ENCODE data around the gene SMIM43.

SMIM43 gene

DNA sequence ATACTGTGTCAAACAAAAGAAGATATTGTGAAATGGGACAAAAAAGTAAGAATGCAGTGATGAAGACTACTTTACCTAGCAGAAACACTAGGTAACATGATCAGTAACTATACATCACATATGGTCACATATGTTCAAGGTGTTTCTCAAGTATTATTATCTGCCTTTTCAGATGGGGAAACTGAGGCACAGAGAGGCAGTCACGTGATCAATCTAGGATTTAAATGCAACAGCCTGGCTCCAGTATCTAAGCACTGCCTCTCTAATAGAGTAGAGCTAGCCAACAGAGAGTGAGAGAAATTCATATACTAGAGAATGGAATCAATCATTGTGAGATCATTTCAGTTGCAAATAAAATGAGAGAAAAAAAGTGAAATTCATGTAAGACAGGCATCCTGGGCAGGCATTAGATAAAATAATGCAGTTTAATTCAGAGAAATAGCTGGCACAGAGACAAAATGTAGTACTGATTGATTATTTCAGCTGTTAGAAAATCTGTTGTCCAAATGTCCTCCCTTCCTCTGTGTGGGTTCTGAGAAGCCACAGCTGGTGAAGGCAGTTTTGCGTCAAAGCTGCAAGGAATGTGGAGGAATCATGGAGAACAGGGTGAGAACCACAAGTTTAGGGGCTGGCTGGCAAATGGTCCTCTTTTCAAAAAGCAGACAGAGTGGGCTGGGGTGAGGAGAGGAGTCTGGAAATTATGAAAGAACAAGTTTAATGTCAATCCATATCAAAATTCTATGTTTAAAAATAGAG, 26.0 kb downstream of the SMIM43 start:
- no peak overlapping the region for H3K14ac ChIP-seq (ENCODE audit: low read length in 2 of 2)
- no peak overlapping the region for H2AFZ ChIP-seq (ENCODE audit: low read depth, low read length)
- no peak overlapping the region for H3K23ac ChIP-seq (ENCODE audit: low read length in 2 of 2)
- H2AK5ac ChIP-seq (ENCODE audit: low read length, severe bottlenecking): no peak overlapping the region
- no peak overlapping the region for H3K4me3 ChIP-seq (ENCODE audit: insufficient read depth in 1 of 2, low read depth in 1 of 2, low read length in 2 of 2)
- H4K8ac ChIP-seq (ENCODE audit: low read length): no peak overlapping the region
- H3K18ac ChIP-seq (ENCODE audit: low read depth in 1 of 2, low read length in 2 of 2): no peak overlapping the region
- H3K9me3 ChIP-seq (ENCODE audit: control insufficient read depth, low read length): no peaks in the 10 kb centered on the region
- H4K91ac ChIP-seq (ENCODE audit: low read length): no peak overlapping the region
- H3K4me2 ChIP-seq (ENCODE audit: low read length, poor library complexity, severe bottlenecking): no peak overlapping the region
- H3K27ac ChIP-seq (ENCODE audit: low read length, poor library complexity, severe bottlenecking): no peak overlapping the region
- H3K36me3 ChIP-seq (ENCODE audit: control insufficient read depth in 1 of 2, insufficient read depth in 2 of 2, low read depth in 1 of 2, low read length in 2 of 2): no peaks in the 10 kb centered on the region
- H2BK15ac ChIP-seq (ENCODE audit: low read depth, poor library complexity, severe bottlenecking): no peak overlapping the region
- no peak overlapping the region for H3K4ac ChIP-seq (ENCODE audit: low read depth in 1 of 2, low read length in 2 of 2)
- H3K9ac ChIP-seq (ENCODE audit: low read length): no peak overlapping the region
- no peaks in the 10 kb centered on the region for H3K27me3 ChIP-seq (ENCODE audit: control insufficient read depth in 1 of 2, insufficient read depth in 1 of 2, low read length in 2 of 2)
- no peak for DNase-seq
- H2BK12ac ChIP-seq (ENCODE audit: low read length in 2 of 2): no peak overlapping the region
- no peaks in the 10 kb centered on the region for H3K79me1 ChIP-seq (replicated peaks; ENCODE audit: low read length, poor library complexity, severe bottlenecking)
- no peaks in the 10 kb centered on the region for H3K4me1 ChIP-seq (ENCODE audit: control insufficient read depth, insufficient read depth, low read depth, low read length)
- H2BK5ac ChIP-seq (ENCODE audit: low read depth, low read length, poor library complexity, severe bottlenecking): no peak overlapping the region
- 85% methylated on average over 2 of the region's 2 CpGs for WGBS
- no peak overlapping the region for H2BK120ac ChIP-seq (ENCODE audit: low read depth, low read length)

DNA sequence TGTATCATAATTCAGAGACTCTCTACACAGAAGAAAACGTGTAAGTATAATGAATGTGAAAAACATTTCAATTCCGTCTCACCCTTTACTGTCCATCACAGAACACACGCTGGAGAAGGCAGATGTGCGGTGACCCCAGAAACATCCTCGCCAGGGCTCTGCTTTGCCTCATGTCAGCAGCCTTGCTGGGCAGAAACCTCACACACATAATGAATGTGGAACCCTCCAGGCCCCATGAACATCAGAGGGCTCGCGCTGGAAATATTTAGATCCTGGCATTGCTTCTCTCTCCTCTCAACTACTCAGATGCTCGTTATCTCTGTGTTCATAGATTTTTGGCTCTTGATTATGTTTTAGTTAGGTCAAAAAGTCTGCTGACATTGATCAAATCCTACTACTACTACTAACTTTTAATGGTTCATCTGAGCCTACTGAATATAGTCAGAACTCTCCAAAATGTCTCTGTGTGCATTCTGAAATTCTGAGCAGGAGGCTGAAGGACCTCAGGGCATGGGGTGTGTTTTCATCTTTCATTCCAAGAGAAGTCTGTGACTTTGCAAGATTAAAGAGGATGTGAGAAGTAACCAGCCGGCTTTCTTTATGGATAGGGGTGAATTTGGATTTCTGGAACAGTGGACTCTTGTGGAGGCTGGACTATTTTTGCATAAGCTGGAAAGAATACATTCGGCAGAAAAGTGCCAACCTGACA, 27.0 kb downstream of the SMIM43 start:
- Histone ChIP-seq H3K4ac (ENCODE audit: low read depth in 1 of 2, low read length in 2 of 2) (no peak overlapping the region), H3K4me1 (ENCODE audit: control insufficient read depth, insufficient read depth, low read depth, low read length) (no peaks in the 10 kb centered on the region), H3K14ac (ENCODE audit: low read length in 2 of 2) (no peak overlapping the region), H3K27ac (ENCODE audit: low read length, poor library complexity, severe bottlenecking) (no peak overlapping the region), H2BK15ac (ENCODE audit: low read depth, poor library complexity, severe bottlenecking) (no peak overlapping the region), H4K8ac (ENCODE audit: low read length) (no peak overlapping the region), H3K79me1 (replicated peaks; ENCODE audit: low read length, poor library complexity, severe bottlenecking) (no peaks in the 10 kb centered on the region), H3K18ac (ENCODE audit: low read depth in 1 of 2, low read length in 2 of 2) (no peak overlapping the region), H2BK120ac (ENCODE audit: low read depth, low read length) (no peak overlapping the region), H3K23ac (ENCODE audit: low read length in 2 of 2) (no peak overlapping the region), H2BK5ac (ENCODE audit: low read depth, low read length, poor library complexity, severe bottlenecking) (no peak overlapping the region), H2BK12ac (ENCODE audit: low read length in 2 of 2) (no peak overlapping the region), H2AFZ (ENCODE audit: low read depth, low read length) (no peak overlapping the region), H3K9me3 (ENCODE audit: control insufficient read depth, low read length) (no peaks in the 10 kb centered on the region), H3K27me3 (ENCODE audit: control insufficient read depth in 1 of 2, insufficient read depth in 1 of 2, low read length in 2 of 2) (no peaks in the 10 kb centered on the region), H3K4me3 (ENCODE audit: insufficient read depth in 1 of 2, low read depth in 1 of 2, low read length in 2 of 2) (no peak overlapping the region), H3K4me2 (ENCODE audit: low read length, poor library complexity, severe bottlenecking) (no peak overlapping the region), H2AK5ac (ENCODE audit: low read length, severe bottlenecking) (no peak overlapping the region), H3K36me3 (ENCODE audit: control insufficient read depth in 1 of 2, insufficient read depth in 2 of 2, low read depth in 1 of 2, low read length in 2 of 2) (no peaks in the 10 kb centered on the region), H4K91ac (ENCODE audit: low read length) (no peak overlapping the region), H3K9ac (ENCODE audit: low read length) (peak overlapping the region; percentile 6)
- 95% methylated on average over 7 of the region's 10 CpGs for WGBS
- DNase-seq: no peak

DNA sequence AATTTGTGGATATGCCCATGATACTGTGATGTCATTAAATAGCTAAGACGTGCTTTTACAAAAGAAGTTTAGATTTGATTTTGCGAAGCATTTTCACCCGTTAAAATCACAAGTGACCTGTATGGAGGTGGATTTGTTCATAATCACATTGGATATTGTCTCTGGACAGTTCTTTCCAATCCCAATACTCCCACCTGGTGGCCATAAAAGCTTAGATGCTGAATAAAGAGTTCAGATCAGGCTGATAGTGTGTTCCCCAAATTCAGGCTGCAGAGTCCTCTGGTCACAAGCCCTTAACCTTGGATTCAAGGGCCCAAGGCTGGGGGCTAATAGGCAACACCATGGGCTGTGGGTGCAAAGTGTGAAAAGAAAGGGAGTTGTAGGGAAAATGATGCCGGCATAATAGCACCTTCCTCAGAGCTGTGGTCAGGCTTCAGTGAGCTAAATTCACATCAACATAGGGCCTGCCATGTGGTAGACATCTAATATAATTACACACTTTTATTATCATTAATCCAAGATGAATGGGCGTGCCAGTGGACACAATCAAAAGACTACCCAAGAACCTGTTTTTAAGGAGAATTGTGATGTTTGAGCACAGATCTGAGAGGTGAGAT, 28.1 kb downstream of the SMIM43 start:
- Histone ChIP-seq H3K4me3 (ENCODE audit: insufficient read depth in 1 of 2, low read depth in 1 of 2, low read length in 2 of 2) (no peak overlapping the region), H3K4ac (ENCODE audit: low read depth in 1 of 2, low read length in 2 of 2) (no peak overlapping the region), H2BK12ac (ENCODE audit: low read length in 2 of 2) (no peak overlapping the region), H3K27ac (ENCODE audit: low read length, poor library complexity, severe bottlenecking) (no peak overlapping the region), H3K79me1 (replicated peaks; ENCODE audit: low read length, poor library complexity, severe bottlenecking) (no peaks in the 10 kb centered on the region), H2BK5ac (ENCODE audit: low read depth, low read length, poor library complexity, severe bottlenecking) (no peak overlapping the region), H3K14ac (ENCODE audit: low read length in 2 of 2) (no peak overlapping the region), H4K91ac (ENCODE audit: low read length) (no peak overlapping the region), H3K23ac (ENCODE audit: low read length in 2 of 2) (no peak overlapping the region), H2BK15ac (ENCODE audit: low read depth, poor library complexity, severe bottlenecking) (no peak overlapping the region), H3K9me3 (ENCODE audit: control insufficient read depth, low read length) (no peaks in the 10 kb centered on the region), H3K36me3 (ENCODE audit: control insufficient read depth in 1 of 2, insufficient read depth in 2 of 2, low read depth in 1 of 2, low read length in 2 of 2) (no peaks in the 10 kb centered on the region), H4K8ac (ENCODE audit: low read length) (no peak overlapping the region), H2AK5ac (ENCODE audit: low read length, severe bottlenecking) (no peak overlapping the region), H3K4me2 (ENCODE audit: low read length, poor library complexity, severe bottlenecking) (no peak overlapping the region), H3K27me3 (ENCODE audit: control insufficient read depth in 1 of 2, insufficient read depth in 1 of 2, low read length in 2 of 2) (no peaks in the 10 kb centered on the region), H3K4me1 (ENCODE audit: control insufficient read depth, insufficient read depth, low read depth, low read length) (no peaks in the 10 kb centered on the region), H3K9ac (ENCODE audit: low read length) (no peak overlapping the region), H2AFZ (ENCODE audit: low read depth, low read length) (no peak overlapping the region), H2BK120ac (ENCODE audit: low read depth, low read length) (no peak overlapping the region), H3K18ac (ENCODE audit: low read depth in 1 of 2, low read length in 2 of 2) (no peak overlapping the region)
- peak; percentile 69 for DNase-seq
- 81% methylated on average over 3 of the region's 5 CpGs for WGBS

DNA sequence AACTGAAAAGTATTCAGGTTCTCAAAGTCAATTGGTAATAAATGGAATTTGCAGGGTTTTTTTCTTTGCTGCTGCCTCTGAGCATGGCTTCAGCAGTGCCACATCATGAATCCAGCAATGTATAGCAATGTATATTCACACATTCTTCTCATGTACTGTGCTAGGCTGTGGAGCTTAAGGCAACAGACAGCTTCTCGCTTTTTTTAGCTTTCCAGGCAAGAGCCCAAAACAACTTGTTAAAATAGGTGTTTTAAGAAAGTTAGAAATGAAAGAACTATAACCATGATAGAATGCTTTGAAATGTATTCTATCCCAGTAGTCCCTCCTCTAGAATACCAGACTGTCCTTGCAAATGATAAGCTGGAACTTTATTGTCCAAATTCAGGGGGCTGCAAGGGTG, 30.4 kb downstream of the SMIM43 start:
- Histone ChIP-seq H2BK12ac (ENCODE audit: low read length in 2 of 2) (no peak overlapping the region), H3K4ac (ENCODE audit: low read depth in 1 of 2, low read length in 2 of 2) (no peak overlapping the region), H3K14ac (ENCODE audit: low read length in 2 of 2) (no peak overlapping the region), H3K27me3 (ENCODE audit: control insufficient read depth in 1 of 2, insufficient read depth in 1 of 2, low read length in 2 of 2) (no peaks in the 10 kb centered on the region), H3K4me2 (ENCODE audit: low read length, poor library complexity, severe bottlenecking) (no peak overlapping the region), H3K27ac (ENCODE audit: low read length, poor library complexity, severe bottlenecking) (no peak overlapping the region), H3K18ac (ENCODE audit: low read depth in 1 of 2, low read length in 2 of 2) (no peak overlapping the region), H3K79me1 (replicated peaks; ENCODE audit: low read length, poor library complexity, severe bottlenecking) (no peaks in the 10 kb centered on the region), H3K9me3 (ENCODE audit: control insufficient read depth, low read length) (no peaks in the 10 kb centered on the region), H4K91ac (ENCODE audit: low read length) (no peak overlapping the region), H3K4me1 (ENCODE audit: control insufficient read depth, insufficient read depth, low read depth, low read length) (no peaks in the 10 kb centered on the region), H2BK15ac (ENCODE audit: low read depth, poor library complexity, severe bottlenecking) (no peak overlapping the region), H2BK120ac (ENCODE audit: low read depth, low read length) (no peak overlapping the region), H3K4me3 (ENCODE audit: insufficient read depth in 1 of 2, low read depth in 1 of 2, low read length in 2 of 2) (no peak overlapping the region), H3K9ac (ENCODE audit: low read length) (no peak overlapping the region), H2BK5ac (ENCODE audit: low read depth, low read length, poor library complexity, severe bottlenecking) (no peak overlapping the region), H3K36me3 (ENCODE audit: control insufficient read depth in 1 of 2, insufficient read depth in 2 of 2, low read depth in 1 of 2, low read length in 2 of 2) (no peaks in the 10 kb centered on the region), H3K23ac (ENCODE audit: low read length in 2 of 2) (no peak overlapping the region), H4K8ac (ENCODE audit: low read length) (no peak overlapping the region), H2AFZ (ENCODE audit: low read depth, low read length) (no peak overlapping the region), H2AK5ac (ENCODE audit: low read length, severe bottlenecking) (no peak overlapping the region)
- no peak for DNase-seq
- WGBS: no CpG with 5 or more reads among the region's 1 CpG

Measured in mesenchymal stem cell (in vitro differentiated cells and primary cell).